Neural cell (in vitro differentiated cells): ENCODE results near the gene ZNF281.

Experiments
- POLR2AphosphoS5 ChIP-seq: IDR thresholded peaks from 2 replicates; pipeline ENCODE4 v1.6.1; 2012
- TF ChIP-seq, protein P1 (sequence below): fragments of 450-650 bp; IDR thresholded peaks from 2 replicates; pipeline ENCODE4 v1.5.1; 2014; ENCODE audit warnings: antibody characterized with exemption, mild to moderate bottlenecking, moderate library complexity; ENCODE audit not compliant: poor library complexity, severe bottlenecking

DNA sequence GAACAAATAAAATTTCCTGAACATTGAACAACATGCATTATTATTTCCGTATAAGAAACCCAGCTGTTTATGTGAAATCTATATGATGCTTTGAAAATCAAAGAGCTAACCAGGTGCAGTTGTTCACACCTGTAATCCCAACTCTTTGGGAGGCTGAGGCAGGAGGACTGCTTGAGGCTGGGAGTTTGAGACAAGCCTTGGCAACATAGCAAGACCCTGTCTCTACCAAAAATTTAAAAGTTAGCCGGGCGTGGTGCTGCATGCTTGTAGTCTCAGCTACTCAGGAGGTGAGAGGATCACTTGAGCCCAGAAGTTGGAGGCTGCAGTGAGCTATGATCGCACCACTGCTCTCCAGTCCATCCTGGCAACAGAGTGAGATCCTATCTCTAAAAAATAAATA is 4.8 kb upstream of the ZNF281 start:
- no peak for TF ChIP-seq POLR2AphosphoS5
- TF ChIP-seq, protein P1, sequence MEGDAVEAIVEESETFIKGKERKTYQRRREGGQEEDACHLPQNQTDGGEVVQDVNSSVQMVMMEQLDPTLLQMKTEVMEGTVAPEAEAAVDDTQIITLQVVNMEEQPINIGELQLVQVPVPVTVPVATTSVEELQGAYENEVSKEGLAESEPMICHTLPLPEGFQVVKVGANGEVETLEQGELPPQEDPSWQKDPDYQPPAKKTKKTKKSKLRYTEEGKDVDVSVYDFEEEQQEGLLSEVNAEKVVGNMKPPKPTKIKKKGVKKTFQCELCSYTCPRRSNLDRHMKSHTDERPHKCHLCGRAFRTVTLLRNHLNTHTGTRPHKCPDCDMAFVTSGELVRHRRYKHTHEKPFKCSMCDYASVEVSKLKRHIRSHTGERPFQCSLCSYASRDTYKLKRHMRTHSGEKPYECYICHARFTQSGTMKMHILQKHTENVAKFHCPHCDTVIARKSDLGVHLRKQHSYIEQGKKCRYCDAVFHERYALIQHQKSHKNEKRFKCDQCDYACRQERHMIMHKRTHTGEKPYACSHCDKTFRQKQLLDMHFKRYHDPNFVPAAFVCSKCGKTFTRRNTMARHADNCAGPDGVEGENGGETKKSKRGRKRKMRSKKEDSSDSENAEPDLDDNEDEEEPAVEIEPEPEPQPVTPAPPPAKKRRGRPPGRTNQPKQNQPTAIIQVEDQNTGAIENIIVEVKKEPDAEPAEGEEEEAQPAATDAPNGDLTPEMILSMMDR, result no peak
